Measurements from ENCODE around the gene GGCT.
A peak's percentile ranks its signal among the peaks of the same experiment; 100 is the strongest.
"Not testable (repeated sequence)": the region's sequence is repeated elsewhere in the genome, so short reads cannot be mapped to it uniquely, and the experiment has no call there.

The GGCT gene

GRCh38 chr7:30510124-30511075 is 5.8 kb upstream of the GGCT start:
- peak; percentile 62 for TF ChIP-seq CTCF (IDR thresholded peaks at IDR 0.05)
- H3K4me3 ChIP-seq, result no peak overlapping the region
- H3K27ac ChIP-seq, result no peak overlapping the region
- DNase-seq (ENCODE audit: low spot score), result no peak

- not testable (repeated sequence) for H3K27ac ChIP-seq; DNase-seq (ENCODE audit: low spot score); H3K4me3 ChIP-seq
Observed at GRCh38 chr7:30509171-30509857, 4.7 kb upstream of the GGCT start.

GRCh38 chr7:30507346-30507900 is 2.8 kb upstream of the GGCT start:
- DNase-seq (ENCODE audit: low spot score); H3K27ac ChIP-seq; H3K4me3 ChIP-seq: not testable (repeated sequence)

- no peak for TF ChIP-seq CTCF (IDR thresholded peaks at IDR 0.05)
- DNase-seq (ENCODE audit: low spot score), result no peak
- peak overlapping the region; percentile 87 to 91 for H3K27ac ChIP-seq
- H3K4me3 ChIP-seq, result peak overlapping the region; percentile 82
Observed at GRCh38 chr7:30505174-30505697, 607 bp upstream of the GGCT start.

- H3K4me3 ChIP-seq, result peak overlapping the region; percentile 82
- DNase-seq (ENCODE audit: low spot score), result no peak
- TF ChIP-seq CTCF (IDR thresholded peaks at IDR 0.05), result no peak
- peak overlapping the region in 1 of 2 donors; percentile 60 for H3K27ac ChIP-seq
Observed at GRCh38 chr7:30503274-30504212, 1.1 kb downstream of the GGCT start.

GRCh38 chr7:30502470-30503251 is 2.0 kb downstream of the GGCT start:
- Histone ChIP-seq H3K4me3 (no peak overlapping the region), H3K27ac (no peak overlapping the region)
- TF ChIP-seq CTCF (IDR thresholded peaks at IDR 0.05), result no peak
- no peak for DNase-seq (ENCODE audit: low spot score)

- H3K4me3 ChIP-seq, result no peak overlapping the region
- no peak overlapping the region for H3K27ac ChIP-seq
- TF ChIP-seq CTCF (IDR thresholded peaks at IDR 0.05), result no peak
- no peak for DNase-seq (ENCODE audit: low spot score)
Observed at GRCh38 chr7:30501264-30501663, 3.4 kb downstream of the GGCT start.
